ENCODE measurements around the gene ZCCHC7.

DNA sequence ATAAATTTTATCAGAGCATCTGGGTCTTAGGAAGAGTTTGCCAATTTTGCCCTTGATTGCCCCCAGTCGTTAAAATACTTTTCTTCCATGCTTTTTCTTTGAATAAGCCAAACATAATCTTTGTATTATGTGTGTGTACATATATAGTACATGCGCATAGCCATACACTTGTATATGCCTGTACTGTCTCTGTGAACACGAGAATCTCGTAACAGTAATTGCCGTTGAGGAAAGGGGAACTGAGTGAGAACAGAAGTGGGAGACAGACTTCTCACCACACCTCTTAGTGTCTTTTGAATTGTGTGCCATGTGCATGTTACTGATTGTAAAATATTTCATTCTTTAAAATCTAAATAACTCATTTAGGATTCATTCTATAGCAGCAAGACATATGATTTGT lies 222.5 kb downstream of the ZCCHC7 start:
- no peak for TF ChIP-seq EZH2 (IDR thresholded peaks at IDR 0.05; ENCODE audit: borderline replicate concordance, low read depth, low read length, poor library complexity, severe bottlenecking)
- TF ChIP-seq, protein P1, sequence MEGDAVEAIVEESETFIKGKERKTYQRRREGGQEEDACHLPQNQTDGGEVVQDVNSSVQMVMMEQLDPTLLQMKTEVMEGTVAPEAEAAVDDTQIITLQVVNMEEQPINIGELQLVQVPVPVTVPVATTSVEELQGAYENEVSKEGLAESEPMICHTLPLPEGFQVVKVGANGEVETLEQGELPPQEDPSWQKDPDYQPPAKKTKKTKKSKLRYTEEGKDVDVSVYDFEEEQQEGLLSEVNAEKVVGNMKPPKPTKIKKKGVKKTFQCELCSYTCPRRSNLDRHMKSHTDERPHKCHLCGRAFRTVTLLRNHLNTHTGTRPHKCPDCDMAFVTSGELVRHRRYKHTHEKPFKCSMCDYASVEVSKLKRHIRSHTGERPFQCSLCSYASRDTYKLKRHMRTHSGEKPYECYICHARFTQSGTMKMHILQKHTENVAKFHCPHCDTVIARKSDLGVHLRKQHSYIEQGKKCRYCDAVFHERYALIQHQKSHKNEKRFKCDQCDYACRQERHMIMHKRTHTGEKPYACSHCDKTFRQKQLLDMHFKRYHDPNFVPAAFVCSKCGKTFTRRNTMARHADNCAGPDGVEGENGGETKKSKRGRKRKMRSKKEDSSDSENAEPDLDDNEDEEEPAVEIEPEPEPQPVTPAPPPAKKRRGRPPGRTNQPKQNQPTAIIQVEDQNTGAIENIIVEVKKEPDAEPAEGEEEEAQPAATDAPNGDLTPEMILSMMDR (conservative IDR thresholded peaks at IDR 0.05; ENCODE audit: low read depth, low read length): no peak

Data from A673 (cell line).